ENCODE data around the gene SLC10A1. TPM values are rescaled to one million over a fixed set of nuclear protein-coding genes. Genes with fewer than 3 reads are reported as not detected.
"Not testable (repeated sequence)": the region's sequence is repeated elsewhere in the genome, so short reads cannot be mapped to it uniquely, and the experiment has no call there.

SLC10A1 gene
- total RNA-seq, 1 donor from 2014 or later: not detected

DNA sequence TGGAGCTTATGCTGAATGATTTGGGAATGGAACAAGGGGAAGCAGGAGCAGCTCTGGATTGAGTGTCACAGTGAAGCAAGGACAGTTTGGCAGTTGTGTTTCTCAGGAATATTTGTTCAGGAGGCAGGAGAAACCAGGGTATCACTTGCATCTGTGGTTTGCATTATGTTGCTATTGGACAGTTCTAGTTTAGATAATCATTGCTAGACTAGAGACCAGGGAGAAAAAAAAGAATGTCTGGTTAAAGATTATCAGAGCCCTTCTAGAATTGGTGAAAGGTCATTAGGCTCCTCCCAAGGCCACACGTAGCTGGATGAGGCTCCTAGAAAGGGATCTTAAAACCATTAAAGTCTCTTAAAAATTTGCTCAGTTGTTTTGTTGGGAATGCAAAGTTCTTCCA is 47.1 kb downstream of the SLC10A1 start:
- no peak overlapping the region for H3K27ac Mint-ChIP-seq
- H3K9me3 Mint-ChIP-seq (ENCODE audit: low read depth): peaks cover 3% of the 10 kb centered on the region
- H3K27me3 Mint-ChIP-seq: no peaks in the 10 kb centered on the region
- TF ChIP-seq, protein P1, sequence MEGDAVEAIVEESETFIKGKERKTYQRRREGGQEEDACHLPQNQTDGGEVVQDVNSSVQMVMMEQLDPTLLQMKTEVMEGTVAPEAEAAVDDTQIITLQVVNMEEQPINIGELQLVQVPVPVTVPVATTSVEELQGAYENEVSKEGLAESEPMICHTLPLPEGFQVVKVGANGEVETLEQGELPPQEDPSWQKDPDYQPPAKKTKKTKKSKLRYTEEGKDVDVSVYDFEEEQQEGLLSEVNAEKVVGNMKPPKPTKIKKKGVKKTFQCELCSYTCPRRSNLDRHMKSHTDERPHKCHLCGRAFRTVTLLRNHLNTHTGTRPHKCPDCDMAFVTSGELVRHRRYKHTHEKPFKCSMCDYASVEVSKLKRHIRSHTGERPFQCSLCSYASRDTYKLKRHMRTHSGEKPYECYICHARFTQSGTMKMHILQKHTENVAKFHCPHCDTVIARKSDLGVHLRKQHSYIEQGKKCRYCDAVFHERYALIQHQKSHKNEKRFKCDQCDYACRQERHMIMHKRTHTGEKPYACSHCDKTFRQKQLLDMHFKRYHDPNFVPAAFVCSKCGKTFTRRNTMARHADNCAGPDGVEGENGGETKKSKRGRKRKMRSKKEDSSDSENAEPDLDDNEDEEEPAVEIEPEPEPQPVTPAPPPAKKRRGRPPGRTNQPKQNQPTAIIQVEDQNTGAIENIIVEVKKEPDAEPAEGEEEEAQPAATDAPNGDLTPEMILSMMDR (IDR thresholded peaks at IDR 0.05; ENCODE audit: unreplicated experiment): no peak
- DNase-seq (ENCODE audit: low spot score, unreplicated experiment): no peak
- no peaks in the 10 kb centered on the region for H3K36me3 Mint-ChIP-seq (ENCODE audit: insufficient read depth)
- no peak overlapping the region for H3K4me3 Mint-ChIP-seq (ENCODE audit: low read depth)
- H3K4me1 Mint-ChIP-seq (ENCODE audit: low read depth): peaks cover 9% of the 10 kb centered on the region

DNA sequence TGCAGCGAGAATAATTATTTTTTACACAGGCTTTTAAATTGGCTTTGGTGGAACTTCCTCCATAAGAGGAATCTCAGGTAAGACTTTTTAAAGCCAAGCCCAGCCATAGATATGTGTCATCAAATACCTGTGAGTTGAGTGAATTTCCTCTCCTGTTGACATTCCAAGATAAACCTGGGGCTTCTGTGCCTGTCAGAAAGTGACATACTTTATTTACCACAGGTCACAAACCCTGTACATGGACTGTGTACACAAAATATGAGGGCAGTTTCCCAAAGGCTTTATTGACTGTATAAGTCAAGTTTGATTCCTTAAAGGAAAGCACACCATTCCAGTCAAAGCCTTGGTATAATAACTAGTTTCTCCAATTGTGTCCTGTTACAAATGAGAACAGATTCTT is 56.0 kb downstream of the SLC10A1 start:
- H3K4me1 Mint-ChIP-seq (ENCODE audit: low read depth): peaks cover 6% of the 10 kb centered on the region
- no peak for DNase-seq (ENCODE audit: low spot score, unreplicated experiment)
- TF ChIP-seq, protein P1 (IDR thresholded peaks at IDR 0.05; ENCODE audit: unreplicated experiment): no peak
- H3K27ac Mint-ChIP-seq: no peak overlapping the region
- H3K4me3 Mint-ChIP-seq (ENCODE audit: low read depth): no peak overlapping the region
- peaks cover 6% of the 10 kb centered on the region for H3K9me3 Mint-ChIP-seq (ENCODE audit: low read depth)
- H3K36me3 Mint-ChIP-seq (ENCODE audit: insufficient read depth): peaks cover 2% of the 10 kb centered on the region
- H3K27me3 Mint-ChIP-seq: no peaks in the 10 kb centered on the region

DNA sequence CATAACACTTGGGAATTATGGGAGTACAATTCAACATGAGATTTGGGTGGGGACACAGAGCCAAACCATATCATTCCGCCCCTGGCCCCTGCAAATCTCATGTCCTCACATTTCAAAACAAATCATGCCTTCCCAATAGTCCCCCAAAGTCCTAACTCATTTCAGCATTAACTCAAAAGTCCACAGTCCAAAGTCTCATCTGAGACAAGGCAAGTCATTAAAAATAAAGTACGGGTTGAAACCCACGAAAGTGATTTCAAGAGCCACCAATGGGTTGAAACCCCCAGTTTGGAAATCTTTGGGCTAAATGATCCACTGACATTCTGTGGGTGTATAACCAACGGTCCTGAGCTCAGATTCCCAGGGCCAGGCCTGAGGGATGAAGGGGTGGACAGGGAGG is 60.6 kb downstream of the SLC10A1 start:
- not testable (repeated sequence) for H3K4me3 Mint-ChIP-seq (ENCODE audit: low read depth); H3K27ac Mint-ChIP-seq; DNase-seq (ENCODE audit: low spot score, unreplicated experiment); H3K27me3 Mint-ChIP-seq; H3K36me3 Mint-ChIP-seq (ENCODE audit: insufficient read depth); H3K9me3 Mint-ChIP-seq (ENCODE audit: low read depth); H3K4me1 Mint-ChIP-seq (ENCODE audit: low read depth)

DNA sequence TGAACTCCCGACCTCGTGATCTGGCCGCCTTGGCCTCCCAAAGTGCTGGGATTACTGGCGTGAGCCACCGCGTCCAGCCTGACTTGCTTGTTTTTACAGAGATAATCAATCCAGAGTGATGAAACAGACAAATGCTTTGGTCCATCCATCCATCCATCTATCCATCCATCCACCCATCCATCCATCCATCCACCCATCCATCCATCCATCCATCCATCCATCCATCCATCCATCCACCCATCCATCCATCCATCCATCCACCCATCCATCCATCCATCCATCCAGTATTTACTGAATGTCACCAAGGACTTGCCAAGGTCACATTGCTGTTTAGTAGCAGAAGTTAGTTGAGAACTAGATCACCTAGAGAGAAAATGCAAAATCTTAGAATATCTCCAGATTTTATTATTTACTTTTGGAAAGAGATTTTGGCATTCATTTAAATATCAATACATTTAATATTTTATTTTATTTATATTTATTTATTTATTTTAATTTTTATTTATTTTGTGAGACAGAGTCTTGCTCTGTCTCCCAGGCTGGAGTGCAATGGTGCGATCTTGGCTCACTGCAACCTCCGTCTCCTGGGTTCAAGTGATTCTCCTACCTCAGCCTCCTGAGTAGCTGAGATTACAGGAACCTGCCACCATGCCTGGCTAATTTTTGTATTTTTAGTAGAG is 65.0 kb downstream of the SLC10A1 start:
- DNase-seq (ENCODE audit: low spot score, unreplicated experiment); H3K9me3 Mint-ChIP-seq (ENCODE audit: low read depth); H3K4me3 Mint-ChIP-seq (ENCODE audit: low read depth); H3K4me1 Mint-ChIP-seq (ENCODE audit: low read depth); H3K36me3 Mint-ChIP-seq (ENCODE audit: insufficient read depth); H3K27ac Mint-ChIP-seq: not testable (repeated sequence)
- peaks cover 18% of the 10 kb centered on the region for H3K27me3 Mint-ChIP-seq

DNA sequence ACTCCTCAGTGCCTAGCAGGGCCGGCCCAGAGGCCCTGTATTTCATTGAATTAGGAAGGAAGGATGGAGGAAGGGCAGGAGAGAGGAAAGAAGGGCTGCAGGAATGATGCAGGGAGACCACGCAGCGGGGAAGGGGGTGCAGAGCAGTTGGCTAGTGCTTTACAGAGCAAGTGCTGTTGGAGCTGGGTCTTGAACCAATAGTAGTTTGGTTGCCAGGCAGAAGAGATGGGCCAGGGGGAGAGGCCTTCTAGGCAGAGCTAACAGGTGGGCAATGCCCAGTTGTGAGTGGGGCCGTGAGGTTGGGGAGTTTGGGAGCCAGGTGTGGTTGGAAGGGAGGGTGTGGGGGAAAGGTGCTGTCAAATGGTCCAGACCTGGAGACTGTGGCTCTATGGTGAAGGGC is 69.2 kb downstream of the SLC10A1 start:
- H3K27me3 Mint-ChIP-seq: peaks cover 34% of the 10 kb centered on the region

DNA sequence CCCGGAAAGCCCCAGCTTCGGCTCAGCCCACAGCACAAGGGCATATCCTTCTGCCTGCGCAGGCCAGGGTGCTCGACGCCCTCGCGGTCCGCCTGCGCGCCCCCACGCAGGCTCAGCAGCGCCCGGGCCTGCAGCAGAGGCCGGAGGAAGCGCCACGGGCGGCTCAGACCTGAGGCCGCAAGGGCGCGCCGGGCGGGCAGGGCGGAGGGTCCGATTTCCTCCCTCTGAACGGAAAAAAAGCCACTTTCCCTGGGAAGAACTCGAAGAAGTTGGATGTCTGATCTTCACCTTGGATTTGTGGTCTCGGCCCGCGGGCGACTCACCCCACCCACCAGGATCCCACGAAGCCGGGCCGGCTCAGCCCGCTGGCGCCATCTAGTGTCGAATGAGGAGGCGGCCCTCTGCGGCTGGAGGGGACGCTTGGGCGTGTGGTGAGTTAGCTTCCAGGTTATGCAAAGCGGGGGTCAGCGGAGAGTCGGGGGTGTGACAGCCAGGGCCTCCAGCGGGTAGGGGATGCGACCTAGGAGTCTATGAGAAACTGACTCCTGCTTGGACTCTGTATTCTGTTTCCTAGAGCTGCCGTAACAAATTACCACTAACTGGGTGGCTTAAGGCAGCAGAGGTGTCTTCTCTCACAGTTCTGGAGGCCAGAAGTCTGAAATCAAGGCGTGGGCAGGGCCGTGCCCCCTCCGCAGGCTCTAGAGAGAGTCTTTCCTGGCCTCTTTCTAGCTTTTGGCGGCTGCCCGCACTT is 70.1 kb downstream of the SLC10A1 start:
- TF ChIP-seq, protein P1 (IDR thresholded peaks at IDR 0.05; ENCODE audit: unreplicated experiment): peak; percentile 99
- peak; percentile 79 for DNase-seq (ENCODE audit: low spot score, unreplicated experiment)
- no peaks in the 10 kb centered on the region for H3K9me3 Mint-ChIP-seq (ENCODE audit: low read depth)
- H3K4me1 Mint-ChIP-seq (ENCODE audit: low read depth): no peaks in the 10 kb centered on the region
- no peak overlapping the region for H3K27ac Mint-ChIP-seq
- H3K4me3 Mint-ChIP-seq (ENCODE audit: low read depth): peak overlapping the region; percentile 58
- no peaks in the 10 kb centered on the region for H3K36me3 Mint-ChIP-seq (ENCODE audit: insufficient read depth)
- peaks cover 34% of the 10 kb centered on the region for H3K27me3 Mint-ChIP-seq

More for the DNA sequence above, 69.2 kb downstream of the SLC10A1 start:
- Mint-ChIP-seq H3K4me3 (ENCODE audit: low read depth) (no peak overlapping the region), H3K9me3 (ENCODE audit: low read depth) (no peaks in the 10 kb centered on the region), H3K36me3 (ENCODE audit: insufficient read depth) (no peaks in the 10 kb centered on the region), H3K4me1 (ENCODE audit: low read depth) (no peaks in the 10 kb centered on the region), H3K27ac (no peak overlapping the region)
- TF ChIP-seq, protein P1 (IDR thresholded peaks at IDR 0.05; ENCODE audit: unreplicated experiment): no peak
- DNase-seq (ENCODE audit: low spot score, unreplicated experiment): no peak

Other genes with a start within 250 kb of the SLC10A1 start
- 0.22 and 0.24 TPM in 2 replicates for gene CCDC177, start 222.4 kb downstream of the SLC10A1 start, total RNA-seq
- 21.0 and 22.3 TPM in 2 replicates for gene SUSD6, start 185.6 kb downstream of the SLC10A1 start, total RNA-seq
- gene SRSF5, start 30.1 kb downstream of the SLC10A1 start, total RNA-seq: 379 and 402 TPM in 2 replicates
- 10.1 and 10.9 TPM in 2 replicates for gene SMOC1, start 82.2 kb upstream of the SLC10A1 start, total RNA-seq